HepG2 (cell line): ENCODE data around the gene TMEM44. TPM values are rescaled to one million over a fixed set of nuclear protein-coding genes. Genes with fewer than 3 reads are reported as not detected.

Experiments
- ATRX ChIP-seq: sonication (generic); formaldehyde crosslinking; IDR thresholded peaks from 2 replicates; pipeline ENCODE4 v1.4.0; 2020; ENCODE audit warnings: missing genetic modification reagents, borderline replicate concordance
- HMGXB4 ChIP-seq, 2 experiments: sonication (generic) in 1 of 2; formaldehyde crosslinking in 1 of 2; IDR thresholded peaks; 2 replicates each; pipeline versions ENCODE4 v1.4.0 to v1.6.1; 2018 to 2020; ENCODE audit warnings: missing genetic modification reagents in 2 of 2, borderline replicate concordance in 1 of 2, low read depth in 1 of 2, mild to moderate bottlenecking in 1 of 2, missing biosample characterization in 1 of 2
- HOMEZ ChIP-seq: IDR thresholded peaks from 2 replicates; pipeline ENCODE4 v1.6.1; 2016; ENCODE audit warnings: low read depth
- KDM4B ChIP-seq: sonication (generic); formaldehyde crosslinking; IDR thresholded peaks from 2 replicates; pipeline ENCODE4 v1.4.0; 2020; ENCODE audit warnings: missing genetic modification reagents
- NRL ChIP-seq: sonication (generic); formaldehyde crosslinking; IDR thresholded peaks from 2 replicates; pipeline ENCODE4 v1.5.0; 2020; ENCODE audit warnings: missing genetic modification reagents, mild to moderate bottlenecking, moderate library complexity, borderline replicate concordance
- PHF21A ChIP-seq: sonication (generic); formaldehyde crosslinking; IDR thresholded peaks from 2 replicates; pipeline ENCODE4 v1.5.0; 2020; ENCODE audit warnings: mild to moderate bottlenecking, missing genetic modification reagents
- REPIN1 ChIP-seq: sonication (generic); formaldehyde crosslinking; IDR thresholded peaks from 2 replicates; pipeline ENCODE4 v1.8.0; 2022; ENCODE audit warnings: missing genetic modification reagents, low read depth, mild to moderate bottlenecking, borderline replicate concordance
- SPEN ChIP-seq: sonication (generic); formaldehyde crosslinking; IDR thresholded peaks from 2 replicates; pipeline ENCODE4 v1.5.1; 2020; ENCODE audit warnings: low read depth, mild to moderate bottlenecking, missing genetic modification reagents
- ZBTB4 ChIP-seq: sonication (generic); formaldehyde crosslinking; IDR thresholded peaks from 2 replicates; pipeline ENCODE4 v1.4.0; 2020; ENCODE audit warnings: missing genetic modification reagents, mild to moderate bottlenecking, borderline replicate concordance
- ZNF143 ChIP-seq: sonication (generic); formaldehyde crosslinking; IDR thresholded peaks from 2 replicates; pipeline ENCODE4 v1.4.0; 2020; ENCODE audit warnings: missing genetic modification reagents
- ZNF281 ChIP-seq: sonication (generic); formaldehyde crosslinking; IDR thresholded peaks from 2 replicates; pipeline ENCODE4 v1.4.0; 2020; ENCODE audit warnings: missing genetic modification reagents, borderline replicate concordance
- ZNF644 ChIP-seq: IDR thresholded peaks from 2 replicates; pipeline ENCODE4 v1.6.1; 2016; ENCODE audit warnings: low read depth
- polyA plus RNA-seq, 8 experiments: library from polyadenylated mRNA; depleted of rRNA in 3 of 8; stranded (reverse) in 7 of 8; unstranded in 1 of 8; fragments of >200 nt; fragmentation: Illumina TruSeq in 4 of 8; extraction: Trizol in 4 of 8; gene quantifications; 2 replicates each; pipeline versions ENCODE4 v1.2.1 to v1.2.3, GENCODE V29; 2011 to 2016; ENCODE audit warnings: low read depth in 4 of 8, missing spikeins in 1 of 8, mixed read lengths in 1 of 8; ENCODE audit not compliant: insufficient read depth in 1 of 8
- total RNA-seq, 5 experiments: library from RNA; depleted of rRNA; stranded (reverse); fragments of >200 nt; fragmentation: Illumina TruSeq; extraction: Trizol; gene quantifications; 2 replicates each; pipeline ENCODE4 v1.2.3, GENCODE V29; 2016; ENCODE audit warnings: low read depth in 1 of 5

TMEM44 gene
- total and polyA plus RNA-seq, 2 of the 13 experiments (the other 11 are each of a cell fraction or from before 2014, with no cell fraction given) = 7.3 to 13.8 TPM

GRCh38 chr3:194671900-194672808, 38.9 kb upstream of the TMEM44 start, which contains the start of gene LSG1 (continued):
- TF ChIP-seq ZBTB4 (CRISPR knock-in tag) (no peak), PHF21A (CRISPR knock-in tag) (peak; percentile 70), NRL (CRISPR knock-in tag) (no peak; the same call in 1 of the 2 replicates), HOMEZ (CRISPR knock-in tag) (no peak), HMGXB4 (CRISPR knock-in tag; IDR thresholded peaks at IDR 0.05; ENCODE audit: borderline replicate concordance in 1 of 2, low read depth in 1 of 2) (peak; percentile 51 to 93; a peak in 3 of 4 replicates), ZNF143 (no peak), ZNF281 (CRISPR knock-in tag) (no peak; the same call in 1 of the 2 replicates), ATRX (no peak), REPIN1 (CRISPR knock-in tag) (peak; percentile 64; the same call in 1 of the 2 replicates), KDM4B (CRISPR knock-in tag) (no peak), SPEN (CRISPR knock-in tag) (peak; percentile 95), ZNF644 (no peak)
